ENCODE results near the gene FBN2.
A peak's percentile ranks its signal among the peaks of the same experiment; 100 is the strongest.

FBN2 gene

GRCh38 chr5:128271071-128271470 is 267.0 kb downstream of the FBN2 start:
- no peak for DNase-seq (ENCODE audit: low read depth in 2 of 2)
- H3K4me3 ChIP-seq (replicated peaks in 1 of 2; ENCODE audit: low read depth in 2 of 2, low read length in 2 of 2): no peak overlapping the region
- TF ChIP-seq, protein P1, sequence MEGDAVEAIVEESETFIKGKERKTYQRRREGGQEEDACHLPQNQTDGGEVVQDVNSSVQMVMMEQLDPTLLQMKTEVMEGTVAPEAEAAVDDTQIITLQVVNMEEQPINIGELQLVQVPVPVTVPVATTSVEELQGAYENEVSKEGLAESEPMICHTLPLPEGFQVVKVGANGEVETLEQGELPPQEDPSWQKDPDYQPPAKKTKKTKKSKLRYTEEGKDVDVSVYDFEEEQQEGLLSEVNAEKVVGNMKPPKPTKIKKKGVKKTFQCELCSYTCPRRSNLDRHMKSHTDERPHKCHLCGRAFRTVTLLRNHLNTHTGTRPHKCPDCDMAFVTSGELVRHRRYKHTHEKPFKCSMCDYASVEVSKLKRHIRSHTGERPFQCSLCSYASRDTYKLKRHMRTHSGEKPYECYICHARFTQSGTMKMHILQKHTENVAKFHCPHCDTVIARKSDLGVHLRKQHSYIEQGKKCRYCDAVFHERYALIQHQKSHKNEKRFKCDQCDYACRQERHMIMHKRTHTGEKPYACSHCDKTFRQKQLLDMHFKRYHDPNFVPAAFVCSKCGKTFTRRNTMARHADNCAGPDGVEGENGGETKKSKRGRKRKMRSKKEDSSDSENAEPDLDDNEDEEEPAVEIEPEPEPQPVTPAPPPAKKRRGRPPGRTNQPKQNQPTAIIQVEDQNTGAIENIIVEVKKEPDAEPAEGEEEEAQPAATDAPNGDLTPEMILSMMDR (IDR thresholded peaks at IDR 0.05; ENCODE audit: low read depth, low read length): no peak

GRCh38 chr5:128264564-128265360 is 273.3 kb downstream of the FBN2 start:
- H3K4me3 ChIP-seq (replicated peaks in 1 of 2; ENCODE audit: low read depth in 2 of 2, low read length in 2 of 2): no peak overlapping the region
- TF ChIP-seq, protein P1 (IDR thresholded peaks at IDR 0.05; ENCODE audit: low read depth, low read length): no peak

DNA sequence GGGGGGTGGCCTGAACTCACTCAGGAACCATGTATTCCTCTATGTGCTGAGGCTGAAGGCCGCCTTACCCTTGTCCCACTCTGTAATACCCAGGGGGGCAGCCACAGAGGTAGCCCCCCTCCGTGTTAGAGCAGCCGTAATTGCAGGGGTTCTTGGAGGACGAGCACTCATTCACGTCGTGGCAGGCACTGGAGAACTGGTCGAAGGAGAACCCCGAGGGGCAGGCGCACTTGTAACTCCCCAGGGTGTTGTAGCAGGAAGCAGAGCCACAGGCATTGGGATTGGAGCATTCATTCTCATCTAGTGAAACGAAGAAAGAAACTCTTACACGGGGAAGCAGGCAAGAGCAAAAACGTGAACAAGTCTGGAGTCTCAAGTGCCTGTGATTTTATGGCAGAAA is 274.7 kb downstream of the FBN2 start:
- no peak overlapping the region for H3K4me3 ChIP-seq (replicated peaks in 1 of 2; ENCODE audit: low read depth in 2 of 2, low read length in 2 of 2)
- DNase-seq (ENCODE audit: low read depth in 2 of 2): no peak
- TF ChIP-seq, protein P1 (IDR thresholded peaks at IDR 0.05; ENCODE audit: low read depth, low read length): no peak

More at GRCh38 chr5:128264564-128265360, 273.3 kb downstream of the FBN2 start:
- DNase-seq (ENCODE audit: low read depth in 2 of 2): no peak

GRCh38 chr5:128262911-128263310 is 275.1 kb downstream of the FBN2 start:
- H3K4me3 ChIP-seq (replicated peaks in 1 of 2; ENCODE audit: low read depth in 2 of 2, low read length in 2 of 2): no peak overlapping the region
- TF ChIP-seq, protein P1 (IDR thresholded peaks at IDR 0.05; ENCODE audit: low read depth, low read length): no peak
- no peak for DNase-seq (ENCODE audit: low read depth in 2 of 2)

- H3K4me3 ChIP-seq (replicated peaks in 1 of 2; ENCODE audit: low read depth in 2 of 2, low read length in 2 of 2): no peak overlapping the region
- DNase-seq (ENCODE audit: low read depth in 2 of 2): peak; percentile 41 to 82
Observed at GRCh38 chr5:128259607-128260021, 278.4 kb downstream of the FBN2 start.

DNA sequence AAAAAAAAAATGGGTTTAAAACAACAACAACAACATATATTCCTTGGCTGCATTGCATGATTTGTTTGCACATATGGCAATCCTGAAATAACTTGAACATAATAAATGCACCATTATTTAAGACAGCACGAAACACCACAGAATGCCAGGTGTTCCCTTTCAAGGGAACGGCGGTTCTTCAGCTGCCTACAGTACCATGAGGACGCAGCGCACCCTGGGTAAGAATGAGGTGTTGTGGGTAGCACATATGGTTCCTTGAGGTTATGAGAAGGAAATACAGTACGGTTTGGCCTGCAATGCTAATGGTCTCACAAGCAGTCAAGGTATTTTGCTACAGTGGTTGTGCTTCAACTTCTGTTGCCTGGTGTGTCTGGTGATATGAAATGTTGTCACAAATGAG is 279.7 kb downstream of the FBN2 start:
- TF ChIP-seq, protein P1 (IDR thresholded peaks at IDR 0.05; ENCODE audit: low read depth, low read length): no peak
- H3K4me3 ChIP-seq (replicated peaks in 1 of 2; ENCODE audit: low read depth in 2 of 2, low read length in 2 of 2): no peak overlapping the region
- no peak for DNase-seq (ENCODE audit: low read depth in 2 of 2)

More at GRCh38 chr5:128259607-128260021, 278.4 kb downstream of the FBN2 start:
- TF ChIP-seq, protein P1 (IDR thresholded peaks at IDR 0.05; ENCODE audit: low read depth, low read length): no peak
